ENCODE results near the gene RNF148.

DNA sequence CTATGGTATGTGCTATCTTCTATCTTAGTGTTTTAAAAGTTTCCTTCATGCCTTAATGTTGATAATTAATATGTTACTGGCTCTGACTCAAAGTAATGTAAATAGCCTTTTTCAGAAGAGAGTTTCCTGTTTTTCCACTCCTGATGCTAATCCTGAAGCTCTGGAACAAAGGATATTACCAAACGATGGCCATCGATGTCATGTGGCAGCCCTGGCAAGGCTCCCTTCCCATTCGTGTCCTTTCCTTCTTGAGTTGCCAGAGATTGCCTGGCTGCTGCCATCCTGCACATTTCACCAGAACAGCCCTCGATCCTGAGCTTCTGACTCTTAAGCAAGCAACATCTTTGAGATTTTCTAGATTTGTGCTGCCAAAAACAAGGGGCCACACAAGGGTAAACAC is 49.8 kb downstream of the RNF148 start:
- TF ChIP-seq POLR2A (IDR thresholded peaks at IDR 0.05) (no peak), CTCF (IDR thresholded peaks at IDR 0.05) (no peak)

Measured in right lobe of liver (tissue), 4 donors.